Measurements from ENCODE around the gene AP1S1. TPM values are rescaled to one million over a fixed set of nuclear protein-coding genes. Genes with fewer than 3 reads are reported as not detected.

AP1S1 gene
- total and polyA plus RNA-seq, 4 donors: 16.8 to 51.2 (median 24.1) TPM

GRCh38 chr7:101170617-101171441 is 16.6 kb downstream of the AP1S1 start:
- no peak overlapping the region for H3K27ac ChIP-seq (ENCODE audit: low read depth in 1 of 2, low read length in 2 of 2)
- intact Hi-C loops (cut with DNase I): loop anchor here in 1 of 2 donors (2.0 kb wide), 1 partner anchor 26 kb away; no protein-coding TSS in a partner anchor
- no peaks in the 10 kb centered on the region for H3K4me1 ChIP-seq (ENCODE audit: control insufficient read depth in 1 of 2, insufficient read depth in 2 of 2, low read length in 2 of 2)
- H3K27me3 ChIP-seq (ENCODE audit: control insufficient read depth in 1 of 2, insufficient read depth in 2 of 2, low read length in 1 of 2): no peaks in the 10 kb centered on the region
- H3K4me3 ChIP-seq (ENCODE audit: low read length in 2 of 2): no peak overlapping the region
- WGBS, 2 donors: 4 to 5% methylated on average over 17 of the region's 17 CpGs
- H3K36me3 ChIP-seq (ENCODE audit: control insufficient read depth in 1 of 2, insufficient read depth in 2 of 2, low read length in 1 of 2): no peaks in the 10 kb centered on the region
- H3K9me3 ChIP-seq (ENCODE audit: control insufficient read depth, low read length): no peaks in the 10 kb centered on the region
- ATAC-seq (ENCODE audit: low FRiP score) (no peak), DNase-seq (no peak)

- 0 to 1% methylated on average over 13 of the region's 13 CpGs for WGBS, 2 donors
- Histone ChIP-seq H3K27me3 (ENCODE audit: control insufficient read depth in 1 of 2, insufficient read depth in 2 of 2, low read length in 1 of 2) (no peaks in the 10 kb centered on the region), H3K27ac (ENCODE audit: low read depth in 1 of 2, low read length in 2 of 2) (no peak overlapping the region), H3K9me3 (ENCODE audit: control insufficient read depth, low read length) (no peaks in the 10 kb centered on the region), H3K36me3 (ENCODE audit: control insufficient read depth in 1 of 2, insufficient read depth in 2 of 2, low read length in 1 of 2) (no peaks in the 10 kb centered on the region), H3K4me1 (ENCODE audit: control insufficient read depth in 1 of 2, insufficient read depth in 2 of 2, low read length in 2 of 2) (no peaks in the 10 kb centered on the region), H3K4me3 (ENCODE audit: low read length in 2 of 2) (no peak overlapping the region)
- intact Hi-C loops (cut with DNase I): loop anchor here in 1 of 2 donors (2.0 kb wide), 1 partner anchor 27 kb away; no protein-coding TSS in a partner anchor
- ATAC-seq (ENCODE audit: low FRiP score): no peak
- DNase-seq: no peak
These were observed 17.2 kb downstream of the AP1S1 start for GRCh38 chr7:101171442-101171837.

GRCh38 chr7:101172005-101172853 is 18.0 kb downstream of the AP1S1 start:
- H3K36me3 ChIP-seq (ENCODE audit: control insufficient read depth in 1 of 2, insufficient read depth in 2 of 2, low read length in 1 of 2): no peaks in the 10 kb centered on the region
- no peaks in the 10 kb centered on the region for H3K4me1 ChIP-seq (ENCODE audit: control insufficient read depth in 1 of 2, insufficient read depth in 2 of 2, low read length in 2 of 2)
- H3K27ac ChIP-seq (ENCODE audit: low read depth in 1 of 2, low read length in 2 of 2): no peak overlapping the region
- ATAC-seq (ENCODE audit: low FRiP score) (no peak), DNase-seq (no peak)
- intact Hi-C loops (cut with DNase I): no loop called here
- no peaks in the 10 kb centered on the region for H3K9me3 ChIP-seq (ENCODE audit: control insufficient read depth, low read length)
- H3K4me3 ChIP-seq (ENCODE audit: low read length in 2 of 2): no peak overlapping the region
- H3K27me3 ChIP-seq (ENCODE audit: control insufficient read depth in 1 of 2, insufficient read depth in 2 of 2, low read length in 1 of 2): no peaks in the 10 kb centered on the region
- 1% methylated on average over 67 to 79 of the region's 79 CpGs for WGBS, 2 donors

GRCh38 chr7:101172854-101173751 is 18.8 kb downstream of the AP1S1 start:
- ATAC-seq (ENCODE audit: low FRiP score) (no peak), DNase-seq (peak; percentile 84 to 92)
- H3K9me3 ChIP-seq (ENCODE audit: control insufficient read depth, low read length): no peaks in the 10 kb centered on the region
- no peaks in the 10 kb centered on the region for H3K27me3 ChIP-seq (ENCODE audit: control insufficient read depth in 1 of 2, insufficient read depth in 2 of 2, low read length in 1 of 2)
- no peak overlapping the region for H3K4me3 ChIP-seq (ENCODE audit: low read length in 2 of 2)
- intact Hi-C loops (cut with DNase I): no loop called here
- no peaks in the 10 kb centered on the region for H3K4me1 ChIP-seq (ENCODE audit: control insufficient read depth in 1 of 2, insufficient read depth in 2 of 2, low read length in 2 of 2)
- no peaks in the 10 kb centered on the region for H3K36me3 ChIP-seq (ENCODE audit: control insufficient read depth in 1 of 2, insufficient read depth in 2 of 2, low read length in 1 of 2)
- WGBS, 2 donors: 1 to 2% methylated on average over 52 to 53 of the region's 53 CpGs
- no peak overlapping the region for H3K27ac ChIP-seq (ENCODE audit: low read depth in 1 of 2, low read length in 2 of 2)

GRCh38 chr7:101173752-101174244 is 19.5 kb downstream of the AP1S1 start:
- no peak overlapping the region for H3K27ac ChIP-seq (ENCODE audit: low read depth in 1 of 2, low read length in 2 of 2)
- intact Hi-C loops (cut with DNase I): no loop called here
- H3K36me3 ChIP-seq (ENCODE audit: control insufficient read depth in 1 of 2, insufficient read depth in 2 of 2, low read length in 1 of 2): no peaks in the 10 kb centered on the region
- DNase-seq (no peak), ATAC-seq (ENCODE audit: low FRiP score) (no peak)
- no peaks in the 10 kb centered on the region for H3K9me3 ChIP-seq (ENCODE audit: control insufficient read depth, low read length)
- 3% methylated on average over 16 of the region's 16 CpGs for WGBS, 2 donors
- no peak overlapping the region for H3K4me3 ChIP-seq (ENCODE audit: low read length in 2 of 2)
- no peaks in the 10 kb centered on the region for H3K27me3 ChIP-seq (ENCODE audit: control insufficient read depth in 1 of 2, insufficient read depth in 2 of 2, low read length in 1 of 2)
- H3K4me1 ChIP-seq (ENCODE audit: control insufficient read depth in 1 of 2, insufficient read depth in 2 of 2, low read length in 2 of 2): no peaks in the 10 kb centered on the region

GRCh38 chr7:101174322-101174854 is 20.1 kb downstream of the AP1S1 start:
- no peak for ATAC-seq (ENCODE audit: low FRiP score)
- Histone ChIP-seq H3K9me3 (ENCODE audit: control insufficient read depth, low read length) (no peaks in the 10 kb centered on the region), H3K4me1 (ENCODE audit: control insufficient read depth in 1 of 2, insufficient read depth in 2 of 2, low read length in 2 of 2) (no peaks in the 10 kb centered on the region), H3K27me3 (ENCODE audit: control insufficient read depth in 1 of 2, insufficient read depth in 2 of 2, low read length in 1 of 2) (no peaks in the 10 kb centered on the region), H3K27ac (ENCODE audit: low read depth in 1 of 2, low read length in 2 of 2) (no peak overlapping the region), H3K36me3 (ENCODE audit: control insufficient read depth in 1 of 2, insufficient read depth in 2 of 2, low read length in 1 of 2) (no peaks in the 10 kb centered on the region), H3K4me3 (ENCODE audit: low read length in 2 of 2) (no peak overlapping the region)
- WGBS, 2 donors: 2 to 3% methylated on average over 28 of the region's 28 CpGs
- intact Hi-C loops (cut with DNase I): no loop called here
- no peak for DNase-seq

- Histone ChIP-seq H3K27me3 (ENCODE audit: control insufficient read depth in 1 of 2, insufficient read depth in 2 of 2, low read length in 1 of 2) (no peaks in the 10 kb centered on the region), H3K4me3 (ENCODE audit: low read length in 2 of 2) (no peak overlapping the region), H3K4me1 (ENCODE audit: control insufficient read depth in 1 of 2, insufficient read depth in 2 of 2, low read length in 2 of 2) (no peaks in the 10 kb centered on the region), H3K36me3 (ENCODE audit: control insufficient read depth in 1 of 2, insufficient read depth in 2 of 2, low read length in 1 of 2) (no peaks in the 10 kb centered on the region), H3K9me3 (ENCODE audit: control insufficient read depth, low read length) (no peaks in the 10 kb centered on the region), H3K27ac (ENCODE audit: low read depth in 1 of 2, low read length in 2 of 2) (no peak overlapping the region)
- WGBS, 2 donors: 26 to 36% methylated on average over 3 of the region's 3 CpGs
- DNase-seq (no peak), ATAC-seq (ENCODE audit: low FRiP score) (no peak)
- intact Hi-C loops (cut with DNase I): no loop called here
These were observed 21.4 kb downstream of the AP1S1 start for GRCh38 chr7:101175664-101176063.

- 68 to 70% methylated on average over 2 of the region's 2 CpGs for WGBS, 2 donors
- Histone ChIP-seq H3K4me1 (ENCODE audit: control insufficient read depth in 1 of 2, insufficient read depth in 2 of 2, low read length in 2 of 2) (no peaks in the 10 kb centered on the region), H3K4me3 (ENCODE audit: low read length in 2 of 2) (no peak overlapping the region), H3K27ac (ENCODE audit: low read depth in 1 of 2, low read length in 2 of 2) (no peak overlapping the region), H3K27me3 (ENCODE audit: control insufficient read depth in 1 of 2, insufficient read depth in 2 of 2, low read length in 1 of 2) (no peaks in the 10 kb centered on the region), H3K9me3 (ENCODE audit: control insufficient read depth, low read length) (no peaks in the 10 kb centered on the region), H3K36me3 (ENCODE audit: control insufficient read depth in 1 of 2, insufficient read depth in 2 of 2, low read length in 1 of 2) (no peaks in the 10 kb centered on the region)
- intact Hi-C loops (cut with DNase I): no loop called here
- no peak for ATAC-seq (ENCODE audit: low FRiP score)
- DNase-seq: no peak
These were observed 23.4 kb downstream of the AP1S1 start for GRCh38 chr7:101177644-101178043.
